ENCODE data around the gene A2M. TPM values are rescaled to one million over a fixed set of nuclear protein-coding genes. Genes with fewer than 3 reads are reported as not detected.

A2M gene
- total and polyA plus RNA-seq, 2 of the 13 experiments (the other 11 are each of a cell fraction or from before 2014, with no cell fraction given) = 2,807 to 6,551 TPM

DNA sequence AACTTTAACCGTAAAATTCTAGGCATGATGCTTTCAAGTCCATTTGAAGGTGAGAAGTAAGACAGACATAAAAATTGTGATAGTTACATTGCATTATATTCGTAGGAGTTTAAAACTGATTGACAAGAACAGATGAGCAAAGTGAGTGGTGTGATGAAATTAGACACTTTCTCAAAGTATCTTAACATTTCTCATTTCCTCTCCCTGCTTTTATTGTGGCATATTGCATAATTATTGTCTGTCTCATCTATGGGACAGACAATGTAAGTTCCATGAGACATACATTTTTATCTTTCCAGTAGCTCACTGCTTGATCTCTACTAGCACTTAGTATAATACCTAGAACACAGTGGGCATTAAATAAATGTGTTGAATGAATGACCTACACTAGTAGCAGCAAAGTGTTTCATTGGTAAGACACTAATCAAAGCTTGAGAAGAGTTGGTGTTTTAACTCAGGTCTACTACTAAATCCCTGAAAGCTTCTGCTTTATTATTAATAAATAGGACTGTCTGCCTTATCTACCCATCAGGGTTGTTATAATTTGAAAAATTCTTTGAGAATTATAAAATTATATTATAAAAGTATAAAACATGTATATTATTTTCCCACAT lies 19.0 kb downstream of the A2M start (continued):
- TF ChIP-seq PAF1 (CRISPR knock-in tag; IDR thresholded peaks at IDR 0.05) (peak; percentile 85), POLR2AphosphoS5 (IDR thresholded peaks at IDR 0.05; ENCODE audit: low read depth, low read length) (peak; percentile 34; the same call in 1 of the 2 replicates), SRSF1 (optimal IDR thresholded peaks at IDR 0.05; ENCODE audit: low read depth, low read length) (no peak), ZIK1 (CRISPR knock-in tag; IDR thresholded peaks at IDR 0.05; ENCODE audit: borderline replicate concordance, low read depth) (no peak), SRSF4 (IDR thresholded peaks at IDR 0.05; ENCODE audit: low read depth, low read length, poor library complexity, severe bottlenecking) (no peak), MBD4 (IDR thresholded peaks at IDR 0.05; ENCODE audit: borderline replicate concordance, low read length) (no peak)
- TF ChIP-seq, protein P1, sequence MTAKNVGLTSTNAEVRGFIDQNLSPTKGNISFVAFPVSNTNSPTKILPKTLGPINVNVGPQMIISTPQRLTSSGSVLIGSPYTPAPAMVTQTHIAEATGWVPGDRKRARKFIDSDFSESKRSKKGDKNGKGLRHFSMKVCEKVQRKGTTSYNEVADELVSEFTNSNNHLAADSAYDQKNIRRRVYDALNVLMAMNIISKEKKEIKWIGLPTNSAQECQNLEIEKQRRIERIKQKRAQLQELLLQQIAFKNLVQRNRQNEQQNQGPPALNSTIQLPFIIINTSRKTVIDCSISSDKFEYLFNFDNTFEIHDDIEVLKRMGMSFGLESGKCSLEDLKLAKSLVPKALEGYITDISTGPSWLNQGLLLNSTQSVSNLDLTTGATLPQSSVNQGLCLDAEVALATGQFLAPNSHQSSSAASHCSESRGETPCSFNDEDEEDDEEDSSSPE (CRISPR knock-in tag; IDR thresholded peaks at IDR 0.05) = no peak
- TF ChIP-seq, protein P2, sequence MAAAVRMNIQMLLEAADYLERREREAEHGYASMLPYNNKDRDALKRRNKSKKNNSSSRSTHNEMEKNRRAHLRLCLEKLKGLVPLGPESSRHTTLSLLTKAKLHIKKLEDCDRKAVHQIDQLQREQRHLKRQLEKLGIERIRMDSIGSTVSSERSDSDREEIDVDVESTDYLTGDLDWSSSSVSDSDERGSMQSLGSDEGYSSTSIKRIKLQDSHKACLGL (CRISPR knock-in tag; IDR thresholded peaks at IDR 0.05) = no peak
- TF ChIP-seq, protein P3, sequence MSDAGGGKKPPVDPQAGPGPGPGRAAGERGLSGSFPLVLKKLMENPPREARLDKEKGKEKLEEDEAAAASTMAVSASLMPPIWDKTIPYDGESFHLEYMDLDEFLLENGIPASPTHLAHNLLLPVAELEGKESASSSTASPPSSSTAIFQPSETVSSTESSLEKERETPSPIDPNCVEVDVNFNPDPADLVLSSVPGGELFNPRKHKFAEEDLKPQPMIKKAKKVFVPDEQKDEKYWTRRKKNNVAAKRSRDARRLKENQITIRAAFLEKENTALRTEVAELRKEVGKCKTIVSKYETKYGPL (CRISPR knock-in tag; IDR thresholded peaks at IDR 0.05) = 0 out of 2 replicates have a peak, but pooled peaks have one; percentile 36

DNA sequence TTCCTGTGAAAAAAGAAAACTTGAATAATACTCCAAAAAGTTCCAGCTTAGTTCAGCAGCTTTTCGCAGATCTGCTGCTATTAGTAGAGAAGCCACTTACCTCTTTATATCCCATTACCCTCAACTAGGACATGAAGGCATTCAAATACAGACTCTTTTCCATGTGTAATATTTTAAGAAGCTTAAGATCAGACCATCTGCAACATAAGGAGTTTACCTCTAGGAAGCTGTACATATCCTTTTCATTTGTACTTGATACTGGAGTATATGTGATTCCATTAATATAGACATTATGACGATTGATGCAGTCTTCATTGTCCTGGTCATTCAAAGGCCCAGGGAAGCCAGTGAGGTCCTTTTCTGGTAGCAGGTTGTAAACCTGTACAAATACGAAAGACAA lies 20.4 kb downstream of the A2M start:
- intact Hi-C loops (cut with micrococcal nuclease; ENCODE audit: unreplicated experiment) = no loop called here
- POLR2A ChIA-PET = interaction anchor here (0.7 to 1.0 kb wide), 2 partner anchors 9 to 27 kb away, joined by 3 read pairs; no protein-coding TSS in a partner anchor
- H3K4me1 ChIP-seq (ENCODE audit: insufficient read depth, low read length) = 0 out of 2 replicates have a peak, but pooled peaks cover 24% of the 10 kb centered on the region
- peaks cover 7% of the 10 kb centered on the region for H3K79me2 ChIP-seq (ENCODE audit: insufficient read depth, low read length)
- no peak overlapping the region for H2AFZ ChIP-seq (ENCODE audit: low read length)
- in situ Hi-C loops (cut with HindIII; ENCODE audit: extremely low pct_ligation_motif_present, low pct_unique_long_range_greater_than_20kb) = no loop called here
- BruUV-seq (replicated peaks) = no TSS peak
- 96% methylated on average over 3 of the region's 3 CpGs for WGBS (ENCODE audit: low lambda C conversion rate)
- no peaks in the 10 kb centered on the region for H3K27me3 ChIP-seq (ENCODE audit: control insufficient read depth in 1 of 2, insufficient read depth in 2 of 2, low read length in 2 of 2)
- no peak overlapping the region for H3K4me3 ChIP-seq (replicated peaks in 1 of 3; ENCODE audit: insufficient read depth in 1 of 3, low read depth in 2 of 3, low read length in 3 of 3)
- H3K36me3 ChIP-seq (replicated peaks in 1 of 2; ENCODE audit: control insufficient read depth in 1 of 2, insufficient read depth in 2 of 2, low read length in 2 of 2) = peaks cover 31 to 82% of the 10 kb centered on the region in 2 experiments
- no peaks in the 10 kb centered on the region for H3K9me3 ChIP-seq (ENCODE audit: low read length)
- H3K27ac ChIP-seq (ENCODE audit: extremely low read length, insufficient read depth, low read length) = no peak overlapping the region
- no peak for FAIRE-seq
- no peak for ATAC-seq
- CTCF ChIA-PET (ENCODE audit: low intra/inter-chr PET ratio, low total read pairs) = no interaction called here
- H3K4me2 ChIP-seq (ENCODE audit: low read depth, low read length) = no peak overlapping the region
- H4K20me1 ChIP-seq (ENCODE audit: insufficient read depth, low read length) = peaks cover 29% of the 10 kb centered on the region
- no peak for DNase-seq (ENCODE audit: low spot score)
- no peak overlapping the region for H3K9ac ChIP-seq (ENCODE audit: insufficient read depth, low read depth, low read length)
- TF ChIP-seq ZNF24 (IDR thresholded peaks at IDR 0.05) (no peak), GATAD2A (CRISPR knock-in tag; IDR thresholded peaks at IDR 0.05) (no peak), DNMT3B (CRISPR knock-in tag; conservative IDR thresholded peaks at IDR 0.05) (no peak), MEIS1 (CRISPR knock-in tag; IDR thresholded peaks at IDR 0.05; ENCODE audit: borderline replicate concordance) (no peak), HOXA5 (CRISPR knock-in tag; IDR thresholded peaks at IDR 0.05) (no peak), ZNF557 (CRISPR knock-in tag; IDR thresholded peaks at IDR 0.05) (no peak), SSRP1 (CRISPR knock-in tag; IDR thresholded peaks at IDR 0.05) (peak; percentile 39; the same call in 1 of the 2 replicates), CBFB (CRISPR knock-in tag; IDR thresholded peaks at IDR 0.05) (no peak), NR2F6 (IDR thresholded peaks at IDR 0.05) (no peak), NR2F6 (CRISPR knock-in tag; IDR thresholded peaks at IDR 0.05) (no peak), PTBP1 (IDR thresholded peaks at IDR 0.05; ENCODE audit: low read depth, low read length, poor library complexity, severe bottlenecking) (no peak), SPEN (CRISPR knock-in tag; IDR thresholded peaks at IDR 0.05; ENCODE audit: low read depth) (no peak), PAF1 (CRISPR knock-in tag; IDR thresholded peaks at IDR 0.05) (peak; percentile 95), PHF21A (CRISPR knock-in tag; IDR thresholded peaks at IDR 0.05) (no peak)
- TF ChIP-seq, protein P4, sequence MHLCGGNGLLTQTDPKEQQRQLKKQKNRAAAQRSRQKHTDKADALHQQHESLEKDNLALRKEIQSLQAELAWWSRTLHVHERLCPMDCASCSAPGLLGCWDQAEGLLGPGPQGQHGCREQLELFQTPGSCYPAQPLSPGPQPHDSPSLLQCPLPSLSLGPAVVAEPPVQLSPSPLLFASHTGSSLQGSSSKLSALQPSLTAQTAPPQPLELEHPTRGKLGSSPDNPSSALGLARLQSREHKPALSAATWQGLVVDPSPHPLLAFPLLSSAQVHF (CRISPR knock-in tag; IDR thresholded peaks at IDR 0.05) = no peak

Data from HepG2 (cell line).